Measurements from ENCODE around the gene FGF8. TPM values are rescaled to one million over a fixed set of nuclear protein-coding genes. Genes with fewer than 3 reads are reported as not detected.
A peak's percentile ranks its signal among the peaks of the same experiment; 100 is the strongest.

Gene FGF8
- total and polyA plus RNA-seq, 2 of the 13 experiments (the other 11 are each of a cell fraction or from before 2014, with no cell fraction given), result not detected

DNA sequence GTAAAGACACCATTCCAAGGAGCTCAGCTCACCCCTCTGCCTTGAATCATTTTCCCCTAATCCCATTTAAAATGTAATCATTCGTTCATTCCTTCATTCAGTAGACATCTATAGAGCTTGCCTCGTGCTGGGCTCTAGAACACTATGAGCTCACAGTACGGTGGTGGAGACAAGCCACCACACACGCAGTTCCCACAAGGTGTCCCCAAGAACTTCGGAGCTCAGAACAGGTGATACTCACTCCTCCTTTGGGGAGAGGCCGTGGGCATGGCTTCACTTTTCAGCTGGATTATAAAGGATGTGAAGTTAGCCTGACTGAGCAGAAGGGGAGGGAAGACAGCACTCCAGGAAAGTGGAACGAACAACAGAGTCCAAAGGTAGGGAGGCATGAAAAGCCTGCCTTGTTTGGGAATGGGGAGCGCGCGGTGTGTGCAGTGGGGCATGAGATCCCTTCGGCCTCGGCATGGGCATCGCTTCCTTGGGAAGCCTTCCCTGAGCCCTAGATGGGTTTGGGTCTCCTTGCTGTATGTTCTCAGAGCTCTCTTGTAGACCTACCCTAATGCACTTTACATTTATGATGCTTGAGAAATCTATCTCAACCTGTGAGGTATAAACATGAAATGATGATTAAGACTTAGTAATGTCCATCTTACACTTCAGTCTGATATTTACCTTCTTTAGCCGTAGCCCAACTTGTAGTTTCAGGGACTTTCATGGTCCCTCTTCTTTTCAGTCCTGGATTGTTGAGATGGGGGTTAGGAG, 43.1 kb upstream of the FGF8 start (continued):
- TF ChIP-seq, protein P1, sequence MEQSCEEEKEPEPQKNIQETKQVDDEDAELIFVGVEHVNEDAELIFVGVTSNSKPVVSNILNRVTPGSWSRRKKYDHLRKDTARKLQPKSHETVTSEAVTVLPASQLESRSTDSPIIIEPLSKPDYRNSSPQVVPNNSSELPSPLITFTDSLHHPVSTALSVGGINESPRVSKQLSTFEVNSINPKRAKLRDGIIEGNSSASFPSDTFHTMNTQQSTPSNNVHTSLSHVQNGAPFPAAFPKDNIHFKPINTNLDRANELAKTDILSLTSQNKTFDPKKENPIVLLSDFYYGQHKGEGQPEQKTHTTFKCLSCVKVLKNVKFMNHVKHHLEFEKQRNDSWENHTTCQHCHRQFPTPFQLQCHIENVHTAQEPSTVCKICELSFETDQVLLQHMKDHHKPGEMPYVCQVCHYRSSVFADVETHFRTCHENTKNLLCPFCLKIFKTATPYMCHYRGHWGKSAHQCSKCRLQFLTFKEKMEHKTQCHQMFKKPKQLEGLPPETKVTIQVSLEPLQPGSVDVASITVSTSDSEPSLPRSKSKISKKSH (CRISPR knock-in tag; IDR thresholded peaks at IDR 0.05; ENCODE audit: borderline replicate concordance), result no peak
- TF ChIP-seq ZNF367 (CRISPR knock-in tag; IDR thresholded peaks at IDR 0.05; ENCODE audit: borderline replicate concordance), result no peak
- TF ChIP-seq CERS6 (CRISPR knock-in tag; IDR thresholded peaks at IDR 0.05), result no peak
- TF ChIP-seq, protein P2, sequence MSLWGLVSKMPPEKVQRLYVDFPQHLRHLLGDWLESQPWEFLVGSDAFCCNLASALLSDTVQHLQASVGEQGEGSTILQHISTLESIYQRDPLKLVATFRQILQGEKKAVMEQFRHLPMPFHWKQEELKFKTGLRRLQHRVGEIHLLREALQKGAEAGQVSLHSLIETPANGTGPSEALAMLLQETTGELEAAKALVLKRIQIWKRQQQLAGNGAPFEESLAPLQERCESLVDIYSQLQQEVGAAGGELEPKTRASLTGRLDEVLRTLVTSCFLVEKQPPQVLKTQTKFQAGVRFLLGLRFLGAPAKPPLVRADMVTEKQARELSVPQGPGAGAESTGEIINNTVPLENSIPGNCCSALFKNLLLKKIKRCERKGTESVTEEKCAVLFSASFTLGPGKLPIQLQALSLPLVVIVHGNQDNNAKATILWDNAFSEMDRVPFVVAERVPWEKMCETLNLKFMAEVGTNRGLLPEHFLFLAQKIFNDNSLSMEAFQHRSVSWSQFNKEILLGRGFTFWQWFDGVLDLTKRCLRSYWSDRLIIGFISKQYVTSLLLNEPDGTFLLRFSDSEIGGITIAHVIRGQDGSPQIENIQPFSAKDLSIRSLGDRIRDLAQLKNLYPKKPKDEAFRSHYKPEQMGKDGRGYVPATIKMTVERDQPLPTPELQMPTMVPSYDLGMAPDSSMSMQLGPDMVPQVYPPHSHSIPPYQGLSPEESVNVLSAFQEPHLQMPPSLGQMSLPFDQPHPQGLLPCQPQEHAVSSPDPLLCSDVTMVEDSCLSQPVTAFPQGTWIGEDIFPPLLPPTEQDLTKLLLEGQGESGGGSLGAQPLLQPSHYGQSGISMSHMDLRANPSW (CRISPR knock-in tag; IDR thresholded peaks at IDR 0.05; ENCODE audit: borderline replicate concordance), result 0 out of 2 replicates have a peak, but pooled peaks have one; percentile 11
- TF ChIP-seq, protein P3, sequence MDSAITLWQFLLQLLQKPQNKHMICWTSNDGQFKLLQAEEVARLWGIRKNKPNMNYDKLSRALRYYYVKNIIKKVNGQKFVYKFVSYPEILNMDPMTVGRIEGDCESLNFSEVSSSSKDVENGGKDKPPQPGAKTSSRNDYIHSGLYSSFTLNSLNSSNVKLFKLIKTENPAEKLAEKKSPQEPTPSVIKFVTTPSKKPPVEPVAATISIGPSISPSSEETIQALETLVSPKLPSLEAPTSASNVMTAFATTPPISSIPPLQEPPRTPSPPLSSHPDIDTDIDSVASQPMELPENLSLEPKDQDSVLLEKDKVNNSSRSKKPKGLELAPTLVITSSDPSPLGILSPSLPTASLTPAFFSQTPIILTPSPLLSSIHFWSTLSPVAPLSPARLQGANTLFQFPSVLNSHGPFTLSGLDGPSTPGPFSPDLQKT (CRISPR knock-in tag; IDR thresholded peaks at IDR 0.05; ENCODE audit: borderline replicate concordance), result no peak
- no peak for TF ChIP-seq ZNF431 (CRISPR knock-in tag; IDR thresholded peaks at IDR 0.05; ENCODE audit: borderline replicate concordance, low read depth)
- TF ChIP-seq, protein P4, sequence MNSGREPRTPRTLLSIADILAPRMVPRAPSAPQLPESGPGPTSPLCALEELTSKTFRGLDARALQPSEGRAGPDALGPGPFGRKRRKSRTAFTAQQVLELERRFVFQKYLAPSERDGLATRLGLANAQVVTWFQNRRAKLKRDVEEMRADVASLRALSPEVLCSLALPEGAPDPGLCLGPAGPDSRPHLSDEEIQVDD (CRISPR knock-in tag; IDR thresholded peaks at IDR 0.05; ENCODE audit: borderline replicate concordance), result no peak
- TF ChIP-seq, protein P5, sequence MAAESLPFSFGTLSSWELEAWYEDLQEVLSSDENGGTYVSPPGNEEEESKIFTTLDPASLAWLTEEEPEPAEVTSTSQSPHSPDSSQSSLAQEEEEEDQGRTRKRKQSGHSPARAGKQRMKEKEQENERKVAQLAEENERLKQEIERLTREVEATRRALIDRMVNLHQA (CRISPR knock-in tag; IDR thresholded peaks at IDR 0.05), result no peak
- TF ChIP-seq TBP (CRISPR knock-in tag; IDR thresholded peaks at IDR 0.05), result no peak
- 0 out of 2 replicates have a peak, but pooled peaks have one; percentile 28 for TF ChIP-seq ZNF598 (CRISPR knock-in tag; IDR thresholded peaks at IDR 0.05; ENCODE audit: borderline replicate concordance)
- no peak for TF ChIP-seq U2AF2 (IDR thresholded peaks at IDR 0.05; ENCODE audit: low read depth, low read length)
- TF ChIP-seq ZNF574 (CRISPR knock-in tag; IDR thresholded peaks at IDR 0.05), result no peak; the same call in 1 of the 2 replicates
- TF ChIP-seq TEF (CRISPR knock-in tag; IDR thresholded peaks at IDR 0.05), result no peak
- TF ChIP-seq ZNF567 (CRISPR knock-in tag; IDR thresholded peaks at IDR 0.05; ENCODE audit: borderline replicate concordance), result no peak
- no peak for TF ChIP-seq THYN1 (CRISPR knock-in tag; IDR thresholded peaks at IDR 0.05; ENCODE audit: borderline replicate concordance, low read depth)
- TF ChIP-seq ATF1 (CRISPR knock-in tag; IDR thresholded peaks at IDR 0.05), result no peak
- no peak for TF ChIP-seq KDM4B (CRISPR knock-in tag; IDR thresholded peaks at IDR 0.05)
